Measurements from ENCODE around the gene TENT4A. TPM values are rescaled to one million over a fixed set of nuclear protein-coding genes. Genes with fewer than 3 reads are reported as not detected.

Gene TENT4A
- total RNA-seq, 4 donors from 2014 or later: 20.9 to 70.3 (median 28.1) TPM

- Histone ChIP-seq H3K36me3 (peaks cover 0 to 50% (median 11%) of the 10 kb centered on the region in 4 donors), H3K9me3 (no peaks in the 10 kb centered on the region), H3K27me3 (no peaks in the 10 kb centered on the region), H3K27ac (no peak overlapping the region), H3K4me3 (no peak overlapping the region), H3K4me1 (peaks cover 0 to 5% (median 0%) of the 10 kb centered on the region in 4 donors)
- intact Hi-C loops (cut with DNase I; ENCODE audit: low total_unique reads): no loop called here
- in situ Hi-C loops (cut with MboI; ENCODE audit: low pct_ligation_motif_present in 1 of 4, low pct_unique_long_range_greater_than_20kb in 1 of 4, low sequenced_read_pairs in 3 of 4): loop anchor here in 3 of 4 donors (10.0 to 25.0 kb wide), 3 partner anchors 111 to 136 kb away; partner anchors contain the start of genes NSUN2 (in 1 of the 3) and SRD5A1 (in 1 of the 3)
- peak; percentile 2 for DNase-seq
- TF ChIP-seq POLR2AphosphoS5 (IDR thresholded peaks at IDR 0.05): no peak
- TF ChIP-seq POLR2A (IDR thresholded peaks at IDR 0.05): no peak
- no peak for TF ChIP-seq EP300 (IDR thresholded peaks at IDR 0.05; ENCODE audit: low read depth)
- TF ChIP-seq, protein P1, sequence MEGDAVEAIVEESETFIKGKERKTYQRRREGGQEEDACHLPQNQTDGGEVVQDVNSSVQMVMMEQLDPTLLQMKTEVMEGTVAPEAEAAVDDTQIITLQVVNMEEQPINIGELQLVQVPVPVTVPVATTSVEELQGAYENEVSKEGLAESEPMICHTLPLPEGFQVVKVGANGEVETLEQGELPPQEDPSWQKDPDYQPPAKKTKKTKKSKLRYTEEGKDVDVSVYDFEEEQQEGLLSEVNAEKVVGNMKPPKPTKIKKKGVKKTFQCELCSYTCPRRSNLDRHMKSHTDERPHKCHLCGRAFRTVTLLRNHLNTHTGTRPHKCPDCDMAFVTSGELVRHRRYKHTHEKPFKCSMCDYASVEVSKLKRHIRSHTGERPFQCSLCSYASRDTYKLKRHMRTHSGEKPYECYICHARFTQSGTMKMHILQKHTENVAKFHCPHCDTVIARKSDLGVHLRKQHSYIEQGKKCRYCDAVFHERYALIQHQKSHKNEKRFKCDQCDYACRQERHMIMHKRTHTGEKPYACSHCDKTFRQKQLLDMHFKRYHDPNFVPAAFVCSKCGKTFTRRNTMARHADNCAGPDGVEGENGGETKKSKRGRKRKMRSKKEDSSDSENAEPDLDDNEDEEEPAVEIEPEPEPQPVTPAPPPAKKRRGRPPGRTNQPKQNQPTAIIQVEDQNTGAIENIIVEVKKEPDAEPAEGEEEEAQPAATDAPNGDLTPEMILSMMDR (IDR thresholded peaks at IDR 0.05): no peak
- WGBS, 2 donors (ENCODE audit: low coverage in 1 of 2): 94% methylated on average over 10 of the region's 11 CpGs; no CpG with 5 or more reads in 1 of the 2 donors
These were observed 34.9 kb downstream of the TENT4A start for GRCh38 chr5:6748142-6748541.

DNA sequence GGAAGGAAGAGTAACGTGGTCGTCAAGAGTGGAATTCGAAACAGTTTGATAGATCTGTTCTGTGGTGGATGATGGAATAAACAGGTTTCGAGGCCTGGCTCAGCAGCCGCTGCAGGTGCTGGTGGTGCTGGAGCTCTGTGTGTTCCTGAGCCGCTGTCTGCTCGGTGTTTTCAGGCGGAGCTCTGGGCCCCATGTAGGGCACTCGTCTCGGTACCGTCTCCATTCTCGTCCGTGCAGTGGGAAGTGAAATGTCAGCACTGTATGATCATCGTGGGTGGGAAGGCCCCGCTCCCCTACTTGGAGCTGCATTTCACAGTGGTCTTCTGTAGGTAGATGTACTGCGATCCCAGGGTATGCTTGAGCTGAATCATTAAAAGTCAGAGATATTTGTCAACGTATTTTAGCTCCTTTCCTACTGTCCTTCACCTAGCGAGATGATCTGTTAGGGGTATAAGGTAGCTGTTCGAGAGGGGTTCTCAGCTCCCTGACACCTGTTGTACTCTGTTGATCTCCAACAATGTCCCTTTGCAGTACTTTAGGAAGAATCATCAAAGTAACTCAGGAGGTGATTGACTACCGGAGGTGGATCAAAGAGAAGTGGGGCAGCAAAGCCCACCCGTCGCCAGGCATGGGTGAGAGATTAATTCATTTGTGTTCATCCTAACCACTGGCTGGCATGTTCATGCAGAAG is 35.9 kb downstream of the TENT4A start:
- Histone ChIP-seq H3K27ac (no peak overlapping the region), H3K4me3 (no peak overlapping the region), H3K9me3 (no peaks in the 10 kb centered on the region), H3K4me1 (peaks cover 0 to 5% (median 0%) of the 10 kb centered on the region in 4 donors), H3K36me3 (peaks cover 0 to 56% (median 15%) of the 10 kb centered on the region in 4 donors), H3K27me3 (no peaks in the 10 kb centered on the region)
- in situ Hi-C loops (cut with MboI; ENCODE audit: low pct_ligation_motif_present in 1 of 4, low pct_unique_long_range_greater_than_20kb in 1 of 4, low sequenced_read_pairs in 3 of 4) (loop anchor here in 3 of 4 donors (10.0 to 25.0 kb wide), 3 partner anchors 112 to 137 kb away; partner anchors contain the start of genes NSUN2 (in 1 of the 3) and SRD5A1 (in 1 of the 3)), intact Hi-C loops (cut with DNase I; ENCODE audit: low total_unique reads) (no loop called here)
- TF ChIP-seq, protein P1 (IDR thresholded peaks at IDR 0.05): no peak
- TF ChIP-seq POLR2A (IDR thresholded peaks at IDR 0.05) (no peak), POLR2AphosphoS5 (IDR thresholded peaks at IDR 0.05) (no peak), EP300 (IDR thresholded peaks at IDR 0.05; ENCODE audit: low read depth) (no peak)
- no peak for DNase-seq
- WGBS, 2 donors (ENCODE audit: low coverage in 1 of 2): 92% methylated on average over 22 of the region's 22 CpGs; no CpG with 5 or more reads in 1 of the 2 donors

DNA sequence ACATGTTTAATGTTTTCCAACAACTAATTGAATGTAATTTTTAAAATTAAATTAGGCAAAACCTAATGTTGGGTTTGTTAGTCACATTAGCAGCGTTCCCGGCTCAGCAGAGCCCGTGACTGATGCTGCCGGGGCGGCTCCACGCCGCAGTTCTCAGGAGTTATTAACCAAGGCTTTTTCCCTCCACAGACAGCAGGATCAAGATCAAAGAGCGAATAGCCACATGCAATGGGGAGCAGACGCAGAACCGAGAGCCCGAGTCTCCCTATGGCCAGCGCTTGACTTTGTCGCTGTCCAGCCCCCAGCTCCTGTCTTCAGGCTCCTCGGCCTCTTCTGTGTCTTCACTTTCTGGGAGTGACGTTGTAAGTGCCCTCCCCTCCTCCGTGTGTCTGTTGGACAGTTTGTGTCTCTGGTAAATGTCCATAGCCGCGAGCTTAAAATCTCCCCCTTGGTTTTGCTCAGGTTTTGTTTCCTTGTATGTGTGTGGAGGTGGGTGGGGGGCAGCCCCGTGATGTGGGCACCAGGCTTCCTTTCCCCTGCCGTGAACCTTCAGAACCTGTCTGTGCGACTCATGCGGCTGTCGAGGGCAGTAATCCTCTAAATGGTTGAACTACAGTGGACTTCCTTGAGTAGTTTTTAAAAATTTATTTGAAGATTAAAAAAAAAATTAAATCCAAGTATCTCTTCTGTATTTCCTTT is 37.1 kb downstream of the TENT4A start:
- no peaks in the 10 kb centered on the region for H3K9me3 ChIP-seq
- H3K27me3 ChIP-seq: no peaks in the 10 kb centered on the region
- H3K36me3 ChIP-seq: peaks cover 0 to 62% (median 21%) of the 10 kb centered on the region in 4 donors
- H3K4me3 ChIP-seq: no peak overlapping the region
- 93 to 94% methylated on average over 15 to 23 of the region's 23 CpGs for WGBS, 2 donors (ENCODE audit: low coverage in 1 of 2)
- H3K27ac ChIP-seq: no peak overlapping the region
- in situ Hi-C loops (cut with MboI; ENCODE audit: low pct_ligation_motif_present in 1 of 4, low pct_unique_long_range_greater_than_20kb in 1 of 4, low sequenced_read_pairs in 3 of 4): loop anchor here in 1 of 4 donors (25.0 kb wide), 1 partner anchor 1263 kb away; no protein-coding TSS in a partner anchor
- TF ChIP-seq POLR2AphosphoS5 (IDR thresholded peaks at IDR 0.05) (no peak), POLR2A (IDR thresholded peaks at IDR 0.05) (no peak), EP300 (IDR thresholded peaks at IDR 0.05; ENCODE audit: low read depth) (no peak)
- TF ChIP-seq, protein P1 (IDR thresholded peaks at IDR 0.05): no peak
- DNase-seq: no peak
- intact Hi-C loops (cut with DNase I; ENCODE audit: low total_unique reads): no loop called here
- peaks cover 0 to 3% (median 0%) of the 10 kb centered on the region in 4 donors for H3K4me1 ChIP-seq
